Stimulated activated effector memory CD8-positive, alpha-beta T cell treated with anti-CD3 and anti-CD28 coated beads, Interleukin-12 subunit alpha, Interleukin-12 subunit beta, amount 100 ng/mL, for 72 hours (primary cell): ENCODE results near the gene NRGN.
A peak's percentile ranks its signal among the peaks of the same experiment; 100 is the strongest.

Experiments used
- ATAC-seq: fragments of 150-1000 bp; cut with Tn5 transposase; 2 replicates; pipeline ENCODE4 v1.10.0; 2021
- DNase-seq, 2 donors: peaks; one replicate each; pipeline ENCODE4 v3.0.0; 2021 to 2022; ENCODE audit warnings: low spot score in 2 of 2
- H3K27ac Mint-ChIP-seq: one replicate; pipeline ENCODE4 v1.8.0; 2022; ENCODE audit warnings: mild to moderate bottlenecking, mixed read lengths
- H3K36me3 Mint-ChIP-seq: one replicate; pipeline ENCODE4 v1.8.0; 2022; ENCODE audit warnings: mild to moderate bottlenecking, mixed read lengths
- H3K4me1 Mint-ChIP-seq: one replicate; pipeline ENCODE4 v1.8.0; 2022; ENCODE audit warnings: mixed read lengths
- H3K4me3 Mint-ChIP-seq: one replicate; pipeline ENCODE4 v1.8.0; 2022; ENCODE audit warnings: mild to moderate bottlenecking, mixed read lengths
- H3K9me3 Mint-ChIP-seq: one replicate; pipeline ENCODE4 v1.8.0; 2022; ENCODE audit warnings: mixed read lengths

Gene NRGN

DNA sequence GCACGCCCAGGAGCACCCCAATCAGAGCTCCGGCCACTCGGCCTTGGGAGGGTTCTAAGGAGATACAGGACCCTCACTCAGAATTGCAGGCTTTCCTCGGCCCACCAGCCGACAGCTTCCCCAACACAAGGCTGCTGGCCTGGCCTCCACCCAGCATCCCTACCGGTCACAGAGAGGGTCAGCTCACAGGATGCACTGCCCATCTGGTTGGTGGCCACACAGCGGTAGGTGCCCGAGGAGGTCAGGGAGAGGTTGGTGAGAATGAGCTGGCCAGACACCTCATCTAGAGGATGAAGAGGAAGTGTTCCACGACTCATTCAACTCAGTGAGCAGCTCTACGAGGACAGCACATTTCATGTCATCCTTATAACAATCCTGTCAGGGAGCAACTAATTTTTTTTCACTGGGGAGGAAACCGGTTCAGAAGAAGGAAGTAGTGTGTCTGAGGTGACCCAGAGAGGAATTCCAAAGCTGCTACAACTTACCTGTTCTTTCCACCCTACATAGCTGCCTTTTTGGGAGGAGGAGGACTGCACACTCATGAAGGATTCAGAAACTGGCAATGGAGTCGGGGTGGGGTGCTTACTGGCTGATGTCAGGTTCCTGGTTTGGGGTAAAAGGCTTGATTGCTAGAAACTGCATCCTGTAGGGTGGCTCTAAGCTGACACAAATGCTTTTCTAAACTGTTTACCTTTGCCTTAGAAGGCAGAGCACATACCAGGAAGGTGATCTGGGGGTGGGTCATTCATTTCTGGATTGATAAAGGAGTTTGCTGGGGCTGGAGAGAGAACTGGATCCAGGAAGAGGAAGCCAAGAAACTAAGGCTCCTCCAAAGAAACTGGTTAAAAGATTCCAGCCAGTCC, 9.0 kb downstream of the NRGN start:
- Mint-ChIP-seq H3K9me3 (no peaks in the 10 kb centered on the region), H3K4me3 (no peak overlapping the region), H3K4me1 (peaks cover 13% of the 10 kb centered on the region), H3K36me3 (no peaks in the 10 kb centered on the region), H3K27ac (no peak overlapping the region)
- DNase-seq (no peak), ATAC-seq (no peak)

GRCh38 chr11:124749912-124750311, 10.2 kb downstream of the NRGN start:
- no peak for DNase-seq

DNA sequence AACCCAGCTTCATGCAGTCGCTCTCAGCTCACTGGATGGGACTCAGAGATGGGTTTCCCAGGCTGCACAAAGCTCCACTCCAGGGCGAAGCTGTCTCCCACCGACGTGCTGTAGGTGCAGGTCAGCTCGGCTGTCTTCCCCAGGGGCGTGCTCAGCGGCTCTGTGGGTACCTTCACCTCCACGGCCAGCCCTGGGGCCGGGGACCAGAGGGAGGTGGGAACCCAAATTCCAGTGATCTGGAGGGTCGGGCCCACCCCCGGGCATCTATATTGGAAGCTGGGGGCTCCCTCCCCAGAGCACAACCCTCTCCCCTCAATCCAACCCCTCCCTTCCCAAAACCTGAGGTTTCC, 11.6 kb downstream of the NRGN start:
- Mint-ChIP-seq H3K27ac (no peak overlapping the region), H3K4me3 (no peak overlapping the region), H3K9me3 (no peaks in the 10 kb centered on the region), H3K36me3 (no peaks in the 10 kb centered on the region), H3K4me1 (peaks cover 11% of the 10 kb centered on the region)
- ATAC-seq (no peak), DNase-seq (no peak)

More at GRCh38 chr11:124749912-124750311, 10.2 kb downstream of the NRGN start:
- Mint-ChIP-seq H3K36me3 (no peaks in the 10 kb centered on the region), H3K4me1 (peaks cover 13% of the 10 kb centered on the region), H3K9me3 (no peaks in the 10 kb centered on the region), H3K4me3 (no peak overlapping the region), H3K27ac (no peak overlapping the region)
- no peak for ATAC-seq

- Mint-ChIP-seq H3K4me3 (no peak within 1 kb of the TSS), H3K4me1 (peaks cover 6% of the 10 kb centered on the region), H3K36me3 (no peaks in the 10 kb centered on the region), H3K27ac (no peak within 1 kb of the TSS), H3K9me3 (no peaks in the 10 kb centered on the region)
- no peak for ATAC-seq
- no peak for DNase-seq
These were observed 12.2 kb downstream of the NRGN start, which contains the start of gene VSIG2 for GRCh38 chr11:124751741-124752470. TSS of gene VSIG2 (minus strand) at chr11:124752255. CDS start at chr11:124752137, 118 bp downstream.

DNA sequence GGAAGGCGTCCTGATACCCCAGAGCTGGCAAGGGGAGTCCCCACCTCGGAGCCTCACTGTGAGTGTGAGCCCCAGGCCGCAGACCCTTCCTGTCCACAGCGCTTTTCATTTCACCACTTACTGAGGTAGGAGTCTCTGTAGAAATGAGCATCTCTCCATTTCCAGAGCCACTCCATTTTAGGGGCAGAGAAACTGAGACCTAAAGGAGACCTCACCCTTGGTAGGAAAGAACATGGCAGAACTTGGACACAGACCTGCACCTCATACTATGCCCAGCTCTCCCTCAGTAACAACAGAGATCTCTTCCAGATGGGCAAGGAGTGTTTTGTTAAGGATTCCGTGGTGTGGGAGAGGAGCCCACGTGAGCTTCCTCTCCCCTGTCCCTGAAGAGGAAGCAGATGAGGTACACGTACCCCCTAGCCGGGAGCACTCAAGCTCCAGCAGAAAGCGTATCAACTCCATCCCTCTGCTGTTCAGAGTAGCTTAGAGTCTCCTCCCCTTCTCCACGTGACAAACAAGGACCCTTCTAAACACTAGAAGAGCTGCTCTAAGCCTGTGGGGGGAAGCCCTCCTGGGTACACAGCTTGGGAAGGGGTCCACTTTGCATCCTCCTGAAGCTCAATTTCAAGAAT, 12.8 kb downstream of the NRGN start:
- peaks cover 6% of the 10 kb centered on the region for H3K4me1 Mint-ChIP-seq
- no peak for ATAC-seq
- H3K9me3 Mint-ChIP-seq, result no peaks in the 10 kb centered on the region
- no peak for DNase-seq
- no peak overlapping the region for H3K27ac Mint-ChIP-seq
- H3K36me3 Mint-ChIP-seq, result no peaks in the 10 kb centered on the region
- H3K4me3 Mint-ChIP-seq, result no peak overlapping the region

DNA sequence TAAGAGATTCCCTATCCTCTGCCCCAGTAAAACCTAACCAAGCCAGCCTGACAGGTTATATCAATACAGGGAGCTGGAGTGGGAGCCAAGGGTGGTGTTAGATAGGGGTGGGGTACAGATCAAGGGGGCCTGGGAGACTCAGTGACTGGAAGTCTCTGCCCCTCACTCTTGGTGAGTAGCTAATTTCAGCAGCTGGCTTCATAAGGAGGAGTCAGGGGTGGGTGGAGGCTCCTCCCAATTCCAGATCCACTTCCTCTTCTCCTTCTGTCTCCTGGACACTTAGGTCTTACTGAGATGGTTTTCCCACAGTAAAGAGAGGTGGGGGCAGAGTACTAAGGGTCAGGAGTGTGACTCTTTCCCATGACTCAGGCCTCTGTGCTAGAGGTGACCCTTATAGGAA, 13.5 kb downstream of the NRGN start:
- no peak overlapping the region for H3K27ac Mint-ChIP-seq

GRCh38 chr11:124753624-124754023, 13.9 kb downstream of the NRGN start:
- no peaks in the 10 kb centered on the region for H3K36me3 Mint-ChIP-seq
- no peaks in the 10 kb centered on the region for H3K9me3 Mint-ChIP-seq
- ATAC-seq, result no peak
- no peak overlapping the region for H3K27ac Mint-ChIP-seq
- DNase-seq, result no peak
- H3K4me1 Mint-ChIP-seq, result peaks cover 9% of the 10 kb centered on the region
- H3K4me3 Mint-ChIP-seq, result no peak overlapping the region

More for the DNA sequence above, 13.5 kb downstream of the NRGN start:
- DNase-seq (no peak), ATAC-seq (no peak)
- Mint-ChIP-seq H3K36me3 (no peaks in the 10 kb centered on the region), H3K4me3 (no peak overlapping the region), H3K4me1 (peaks cover 8% of the 10 kb centered on the region), H3K9me3 (no peaks in the 10 kb centered on the region)

DNA sequence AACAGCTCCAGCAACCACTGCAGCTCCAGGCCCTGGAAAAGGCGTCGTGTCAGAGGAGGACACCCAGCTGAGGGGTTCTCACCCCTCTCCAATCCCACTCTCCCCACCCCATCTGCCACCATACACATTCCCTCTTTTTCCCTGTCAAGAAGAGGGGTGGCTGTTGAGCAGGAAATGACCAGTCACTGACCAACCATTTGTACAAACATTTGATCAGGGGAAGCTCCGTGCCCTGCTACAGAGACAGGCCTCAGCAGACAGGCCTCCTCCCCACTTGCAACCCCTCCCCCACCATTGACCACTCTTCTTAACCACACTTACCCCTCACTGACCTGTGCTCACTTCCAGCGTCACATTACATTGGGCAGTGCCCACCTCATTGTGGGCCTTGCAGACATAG, 14.6 kb downstream of the NRGN start:
- Mint-ChIP-seq H3K9me3 (no peaks in the 10 kb centered on the region), H3K4me1 (peaks cover 13% of the 10 kb centered on the region), H3K4me3 (no peak overlapping the region), H3K36me3 (no peaks in the 10 kb centered on the region), H3K27ac (no peak overlapping the region)
- ATAC-seq (no peak), DNase-seq (no peak)

DNA sequence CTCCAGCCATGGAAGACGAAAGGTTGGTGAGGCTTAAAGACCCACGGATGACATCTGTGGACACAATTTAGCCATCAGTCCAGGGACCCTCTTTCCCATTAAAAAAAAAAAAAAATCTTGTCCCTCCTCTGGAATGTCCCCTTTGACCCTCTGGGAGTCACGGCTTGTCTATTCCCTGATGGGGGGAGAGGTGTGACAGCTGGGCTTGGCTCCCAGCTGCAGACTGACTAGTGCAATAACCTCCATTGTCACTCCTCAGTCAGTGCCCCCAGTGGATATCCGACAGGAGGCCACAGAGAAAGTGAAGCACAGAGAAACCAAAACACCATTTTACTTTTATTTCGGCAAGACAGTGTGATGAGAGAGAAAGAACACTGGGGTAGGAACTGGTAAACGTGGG, 15.0 kb downstream of the NRGN start:
- Mint-ChIP-seq H3K4me3 (no peak overlapping the region), H3K27ac (no peak overlapping the region), H3K4me1 (peaks cover 13% of the 10 kb centered on the region), H3K9me3 (no peaks in the 10 kb centered on the region), H3K36me3 (no peaks in the 10 kb centered on the region)
- DNase-seq, result no peak
- no peak for ATAC-seq

GRCh38 chr11:124756033-124756752, 16.5 kb downstream of the NRGN start:
- no peak for DNase-seq
- no peaks in the 10 kb centered on the region for H3K9me3 Mint-ChIP-seq
- no peaks in the 10 kb centered on the region for H3K36me3 Mint-ChIP-seq
- ATAC-seq, result no peak
- H3K27ac Mint-ChIP-seq, result no peak overlapping the region
- H3K4me3 Mint-ChIP-seq, result no peak overlapping the region
- H3K4me1 Mint-ChIP-seq, result peaks cover 13% of the 10 kb centered on the region

- no peak overlapping the region for H3K27ac Mint-ChIP-seq
- no peak overlapping the region for H3K4me3 Mint-ChIP-seq
- ATAC-seq, result no peak
- no peak for DNase-seq
- H3K9me3 Mint-ChIP-seq, result no peaks in the 10 kb centered on the region
- H3K4me1 Mint-ChIP-seq, result peaks cover 18% of the 10 kb centered on the region
- no peaks in the 10 kb centered on the region for H3K36me3 Mint-ChIP-seq
These were observed 17.0 kb downstream of the NRGN start for GRCh38 chr11:124756753-124757227.

DNA sequence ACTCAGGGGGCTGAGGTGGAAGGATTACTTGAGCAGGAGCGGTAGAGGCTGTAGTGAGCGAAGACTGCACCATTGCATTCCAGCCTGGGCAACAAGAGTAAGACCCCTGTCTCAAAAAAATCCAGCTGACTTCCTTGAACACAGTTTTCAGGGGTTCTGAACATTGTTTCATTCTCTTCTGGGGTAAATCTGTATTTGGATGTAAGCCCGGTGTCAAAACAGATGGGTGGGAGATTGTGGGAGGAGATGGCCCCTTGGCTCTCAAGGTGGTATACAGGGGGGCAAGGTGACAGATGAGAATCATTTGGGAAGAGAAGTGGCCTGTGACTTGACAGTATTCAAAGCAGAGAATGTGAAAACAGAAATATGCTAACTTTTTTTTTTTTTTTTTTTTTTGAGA, 17.6 kb downstream of the NRGN start:
- ATAC-seq (no peak), DNase-seq (no peak)
- Mint-ChIP-seq H3K4me3 (no peak overlapping the region), H3K4me1 (peaks cover 19% of the 10 kb centered on the region), H3K9me3 (no peaks in the 10 kb centered on the region), H3K27ac (no peak overlapping the region), H3K36me3 (no peaks in the 10 kb centered on the region)

DNA sequence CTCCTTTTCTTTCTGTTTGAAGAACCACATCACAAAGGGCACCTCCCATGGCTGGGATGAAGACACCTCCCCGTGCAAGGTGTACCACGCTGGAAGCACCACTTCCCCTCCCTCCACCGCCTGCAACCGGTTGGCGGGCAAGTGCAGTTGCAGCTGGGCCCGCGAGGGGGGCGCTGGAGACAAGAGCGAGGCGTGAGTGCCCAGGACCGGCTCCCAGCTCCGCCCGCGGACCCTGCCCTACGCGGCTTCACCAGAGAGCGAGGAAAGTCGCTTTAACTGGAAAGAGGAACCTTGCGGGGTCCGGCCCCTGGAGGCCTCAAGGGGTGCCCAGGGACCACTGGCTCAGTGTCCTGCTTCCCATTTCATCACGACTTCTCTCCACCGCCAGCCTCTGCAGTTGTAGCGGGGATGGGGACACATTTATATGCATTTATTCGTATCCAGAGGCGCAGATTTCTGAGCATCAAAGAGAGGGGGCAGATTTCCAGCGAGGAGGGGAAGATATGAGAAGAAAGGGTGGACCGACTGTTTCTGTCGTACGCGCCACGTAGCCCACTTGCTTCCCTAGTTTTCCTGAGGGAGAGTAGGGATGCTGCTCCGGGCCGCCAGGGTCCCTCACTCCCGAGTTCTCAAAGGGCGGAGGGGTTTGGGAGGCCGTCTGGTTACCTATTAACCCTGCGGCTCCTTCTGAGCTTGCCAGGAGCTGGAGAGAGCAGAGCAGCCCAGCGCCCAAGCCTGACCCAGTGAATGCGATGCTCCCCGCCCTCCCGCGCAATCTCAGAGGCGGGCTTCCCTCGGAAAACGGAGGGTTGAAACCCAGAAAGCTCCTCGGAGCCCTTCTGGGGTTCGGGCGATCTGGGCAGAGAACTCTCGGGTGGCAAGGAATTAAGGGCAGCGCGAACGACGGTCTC, 18.9 kb downstream of the NRGN start:
- ATAC-seq (peak; percentile 71), DNase-seq (peak; percentile 51 to 75)
- Mint-ChIP-seq H3K36me3 (no peaks in the 10 kb centered on the region), H3K9me3 (no peaks in the 10 kb centered on the region), H3K4me3 (peak overlapping the region; percentile 61), H3K4me1 (peaks cover 25% of the 10 kb centered on the region), H3K27ac (no peak overlapping the region)
